Anterior cingulate cortex (tissue), 58 donors: ENCODE data around the gene LIMD2.

ENCODE experiments used
- DNase-seq, 58 donors: peaks; one replicate each; lab custom pipeline; 2025; lab: John Stamatoyannopoulos, UW

Gene LIMD2

DNA sequence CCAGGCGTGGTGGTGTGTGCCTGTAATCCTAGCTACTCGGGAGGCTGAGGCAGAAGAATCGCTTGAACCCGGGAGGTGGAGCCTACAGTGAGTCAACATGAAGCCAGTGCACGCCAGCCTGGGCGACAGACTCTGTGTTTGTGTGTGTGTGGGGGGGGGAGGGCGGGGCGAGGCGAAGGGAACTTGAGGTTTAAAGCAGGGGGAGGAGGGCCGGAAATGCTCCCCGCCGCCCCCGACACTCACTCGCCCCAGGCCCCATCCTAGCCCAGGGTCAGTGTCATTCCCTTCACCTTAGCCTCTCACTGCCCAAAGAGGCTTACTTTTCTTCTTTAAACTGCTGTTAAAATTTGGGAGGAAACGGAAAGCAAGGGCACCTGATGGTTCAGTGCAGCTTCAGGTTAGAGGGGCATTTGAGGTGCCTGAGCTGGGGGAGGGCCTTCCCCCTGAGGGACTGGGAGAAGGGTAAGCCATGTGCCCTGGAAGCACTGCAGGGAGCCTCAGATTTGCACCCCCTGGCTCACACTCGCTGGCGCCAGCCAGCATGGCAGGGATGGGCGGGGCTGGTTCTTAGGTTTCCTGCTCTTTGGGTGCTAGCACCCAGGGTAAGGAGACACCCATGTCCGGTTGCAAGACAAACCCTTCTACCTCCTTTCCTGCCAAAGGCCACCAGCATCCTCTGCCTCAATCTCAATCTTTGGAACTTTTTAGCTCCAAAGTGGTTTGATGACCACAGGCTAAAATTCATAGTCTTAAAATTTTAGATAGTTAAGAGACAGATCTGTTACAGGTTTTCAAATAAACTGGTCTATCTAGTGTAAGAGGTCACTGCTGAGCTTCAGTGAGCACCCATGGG, 2.2 kb upstream of the LIMD2 start:
- DNase-seq = peak in 1 of 58 donors; percentile 30

DNA sequence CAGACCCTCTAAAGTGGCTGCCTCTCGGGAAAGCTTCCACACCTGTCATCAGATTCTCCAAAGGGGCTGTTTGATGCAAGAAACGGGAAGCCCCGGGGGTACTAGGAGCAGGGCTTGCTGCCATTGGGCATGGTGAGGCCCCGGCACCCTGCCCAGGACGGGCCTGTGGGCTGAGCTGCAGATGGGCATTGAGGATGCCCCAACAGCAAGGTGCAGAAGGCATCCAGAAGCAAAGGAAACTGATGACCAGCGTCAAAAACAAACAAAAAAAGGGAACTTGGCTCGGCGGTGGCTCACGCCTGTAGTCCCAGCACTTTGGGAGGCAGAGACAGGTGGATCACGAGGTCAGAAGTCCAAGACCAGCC, 1.5 kb upstream of the LIMD2 start:
- no peak for DNase-seq

DNA sequence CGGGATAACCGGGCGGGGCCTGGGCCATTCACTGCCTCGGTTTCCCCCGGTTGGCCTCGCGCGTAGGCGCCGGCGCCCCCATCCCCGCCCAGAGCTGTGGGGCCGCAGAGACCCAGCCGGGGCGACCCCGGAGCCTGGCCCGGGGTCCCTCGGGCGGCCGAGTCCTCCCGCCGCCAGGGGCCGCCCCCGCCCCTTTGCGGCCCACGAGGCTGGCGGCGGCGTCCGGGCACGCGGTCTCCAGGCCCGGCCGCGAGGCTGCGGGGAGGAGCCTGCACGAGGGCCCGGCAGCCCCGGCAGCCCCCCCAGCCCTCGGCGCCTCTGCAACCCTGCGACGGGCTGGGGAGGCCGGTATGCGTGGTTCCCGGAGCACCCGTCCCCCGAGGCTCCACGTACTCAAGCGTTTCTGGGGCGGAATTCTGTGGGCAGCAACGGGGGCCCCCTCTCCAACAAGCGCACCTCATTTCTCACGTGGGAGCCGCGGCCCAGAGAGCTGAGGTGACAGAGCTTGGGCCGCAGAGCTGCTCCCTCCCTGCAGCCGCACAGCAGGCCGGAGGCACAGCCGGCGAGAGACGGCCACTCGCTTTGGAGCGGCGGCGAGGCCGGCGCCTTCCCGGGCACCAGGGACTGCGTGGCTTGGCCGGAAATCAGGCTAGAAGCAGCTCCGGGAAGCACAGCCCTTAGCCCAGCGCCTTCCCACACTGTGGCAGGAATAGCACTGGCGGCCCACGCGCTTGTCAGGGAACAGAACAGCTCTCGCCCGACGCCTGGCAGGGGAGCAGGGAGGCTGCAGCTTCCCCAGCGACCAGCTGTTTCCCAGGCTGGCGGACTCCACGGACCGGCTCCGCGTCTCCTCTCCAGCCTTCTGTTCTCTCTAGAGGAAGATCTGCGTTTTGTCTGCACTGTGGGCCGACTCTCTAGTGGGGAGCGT, 867 bp upstream of the LIMD2 start:
- DNase-seq = peak in 50 of 58 donors; percentile 28 to 90 (median 64)

- DNase-seq = peak in 4 of 58 donors; percentile 17 to 29 (median 24)
Observed at GRCh38 chr17:63698886-63699637, 863 bp downstream of the LIMD2 start.

DNA sequence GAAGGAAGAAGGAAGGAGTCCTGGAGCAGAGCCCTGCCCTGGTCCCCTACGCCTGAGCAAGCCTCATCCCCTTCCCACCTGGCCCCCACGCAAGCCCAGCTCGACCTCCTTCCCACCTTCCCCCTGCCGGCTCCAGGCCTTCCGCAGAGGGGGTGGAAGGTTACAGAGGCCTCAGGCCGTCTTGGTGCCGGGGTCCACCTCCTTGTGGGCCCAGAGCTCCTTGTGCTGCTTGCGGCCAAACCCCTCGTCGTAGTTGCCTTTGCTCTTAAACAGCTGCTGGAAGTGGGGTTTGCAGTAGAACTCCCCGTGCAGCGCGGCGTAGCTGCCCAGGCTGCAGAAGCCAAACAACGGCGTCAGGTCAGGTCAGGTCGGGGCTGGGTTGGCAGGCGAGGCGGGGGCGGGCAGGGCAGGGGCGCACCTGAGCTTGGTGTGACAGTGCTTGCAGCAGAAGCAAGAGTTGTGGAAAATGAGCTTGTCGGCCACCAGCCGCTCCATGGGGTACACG, 1.5 kb downstream of the LIMD2 start:
- DNase-seq = no peak

GRCh38 chr17:63697341-63698286, 2.3 kb downstream of the LIMD2 start:
- peak in 5 of 58 donors; percentile 15 to 38 (median 21) for DNase-seq

- peak in 1 of 58 donors; percentile 16 for DNase-seq
Observed at GRCh38 chr17:63696381-63696961, 3.5 kb downstream of the LIMD2 start.

GRCh38 chr17:63695889-63696288, 4.0 kb downstream of the LIMD2 start:
- DNase-seq = no peak

DNA sequence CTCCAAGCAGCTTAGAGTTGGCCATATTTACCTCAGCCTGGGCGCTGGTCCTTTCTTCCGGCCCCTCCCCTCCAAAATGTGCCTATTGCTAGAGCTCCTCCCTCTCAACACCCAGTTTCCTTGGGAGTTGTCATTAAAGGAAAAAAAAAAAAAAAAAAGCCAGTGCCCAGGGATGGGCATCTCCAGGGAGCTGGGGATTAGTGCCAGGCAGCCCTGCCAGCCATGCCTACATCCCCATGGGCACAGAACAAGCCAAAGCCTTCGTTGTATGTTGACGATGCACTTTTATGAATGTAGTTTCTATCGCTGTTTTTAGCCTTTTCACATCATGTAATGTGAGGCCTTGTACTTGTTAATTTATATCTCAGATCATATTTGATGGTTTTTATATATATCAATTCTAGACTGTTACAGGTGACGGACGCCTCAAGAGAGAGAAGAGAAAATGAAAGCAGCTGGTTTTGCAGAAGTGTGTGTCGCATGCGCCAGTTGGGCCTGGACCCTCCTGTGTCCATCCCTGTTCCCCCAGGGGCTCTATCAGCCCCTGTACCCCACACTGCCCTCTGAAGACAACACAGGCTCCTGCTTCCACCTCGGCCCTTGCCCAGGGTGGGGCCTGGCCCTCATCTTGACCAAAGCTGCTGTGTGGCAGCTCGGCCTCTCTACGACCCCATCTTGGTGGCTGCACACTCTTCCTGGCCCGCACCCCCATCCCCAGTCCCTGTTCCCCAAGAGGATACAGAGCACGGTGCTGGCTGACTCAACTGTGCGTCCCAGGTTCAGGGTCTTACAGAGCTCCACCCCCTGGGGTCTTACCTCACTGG, 4.8 kb downstream of the LIMD2 start:
- DNase-seq = peak in 6 of 58 donors; percentile 23 to 45 (median 30)

- peak in 1 of 58 donors; percentile 23 for DNase-seq
Observed at GRCh38 chr17:63694229-63694949, 5.5 kb downstream of the LIMD2 start.

- DNase-seq = peak in 4 of 58 donors; percentile 15 to 53 (median 30)
Observed at GRCh38 chr17:63693411-63694113, 6.4 kb downstream of the LIMD2 start.

- DNase-seq = no peak
Observed at GRCh38 chr17:63692195-63692816, 7.6 kb downstream of the LIMD2 start.

DNA sequence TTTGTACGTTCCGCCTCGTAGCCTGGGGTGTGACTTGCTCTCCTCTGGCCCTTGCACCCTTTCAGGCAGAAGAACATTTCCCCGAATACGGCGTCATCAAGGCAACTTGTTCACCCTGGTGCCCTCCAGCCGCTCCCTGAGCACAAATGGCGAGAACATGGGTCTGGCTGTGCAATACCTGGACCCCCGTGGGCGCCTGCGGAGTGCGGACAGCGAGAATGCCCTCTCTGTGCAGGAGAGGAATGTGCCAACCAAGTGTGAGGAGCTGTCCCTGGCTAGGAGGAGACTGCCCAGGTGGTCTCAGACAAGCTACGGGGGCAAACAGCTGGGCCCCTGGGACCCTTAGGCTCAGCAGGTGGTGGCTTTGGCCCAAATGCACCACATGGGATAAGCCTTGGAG, 10.4 kb downstream of the LIMD2 start:
- no peak for DNase-seq

DNA sequence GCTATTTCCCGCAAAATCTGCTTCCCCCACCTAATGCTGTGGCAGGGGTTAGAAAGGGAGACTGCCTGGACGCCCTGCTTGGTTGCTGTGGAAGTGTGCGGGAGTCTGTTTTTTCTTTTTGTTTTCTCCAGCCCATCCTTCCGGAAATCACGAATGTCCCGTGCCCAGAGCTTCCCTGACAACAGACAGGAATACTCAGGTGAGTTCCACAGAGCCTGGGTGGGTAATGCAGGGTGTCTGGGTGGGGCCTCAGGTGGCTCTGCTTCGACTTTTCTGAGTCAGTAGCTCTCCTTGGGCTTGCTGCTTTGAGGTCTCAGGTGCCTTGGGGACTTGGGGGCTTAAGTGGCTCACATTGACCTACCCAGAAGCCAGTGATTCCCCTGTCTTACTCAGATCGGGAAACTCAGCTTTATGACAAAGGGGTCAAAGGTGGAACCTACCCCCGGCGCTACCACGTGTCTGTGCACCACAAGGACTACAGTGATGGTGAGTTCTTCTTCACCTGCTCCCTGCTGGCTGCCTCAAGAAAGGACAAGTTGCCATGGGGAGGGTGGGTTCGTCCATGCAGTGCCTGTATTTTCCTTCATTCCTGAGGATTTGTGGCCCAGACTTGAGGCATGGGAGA, 11.4 kb downstream of the LIMD2 start:
- no peak for DNase-seq

DNA sequence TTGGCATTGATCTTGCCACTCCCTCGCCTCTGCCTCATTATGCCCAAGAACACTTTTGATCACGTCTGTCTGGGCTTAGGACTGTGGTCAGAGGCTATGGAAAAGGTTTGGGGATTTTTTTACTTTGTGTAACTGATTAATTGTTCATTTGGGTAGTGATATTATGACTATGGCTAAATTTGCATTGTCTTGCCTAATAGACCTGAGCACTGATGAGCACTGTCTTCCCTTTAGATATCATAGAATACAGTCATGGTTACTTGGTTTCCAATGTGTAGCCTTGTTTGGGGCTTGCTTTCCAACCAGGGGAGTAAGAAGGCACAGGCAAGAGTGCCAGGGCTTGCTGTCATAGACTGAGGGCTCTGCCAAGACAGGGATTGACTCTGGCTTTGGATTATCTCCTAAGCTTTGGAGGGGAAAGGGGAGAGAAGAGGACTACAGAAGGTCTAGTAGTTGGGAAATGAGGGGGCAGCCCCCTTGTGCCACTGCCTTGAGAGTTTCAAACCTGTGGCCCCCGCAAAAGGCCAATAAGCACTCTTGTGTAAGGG, 13.7 kb downstream of the LIMD2 start:
- DNase-seq = no peak
